ENCODE data around the gene CD86. TPM values are rescaled to one million over a fixed set of nuclear protein-coding genes. Genes with fewer than 3 reads are reported as not detected.
"Not testable (repeated sequence)": the region's sequence is repeated elsewhere in the genome, so short reads cannot be mapped to it uniquely, and the experiment has no call there.

Gene CD86
- polyA plus RNA-seq, 10 donors: 1.8 to 4.1 (median 2.8) TPM

DNA sequence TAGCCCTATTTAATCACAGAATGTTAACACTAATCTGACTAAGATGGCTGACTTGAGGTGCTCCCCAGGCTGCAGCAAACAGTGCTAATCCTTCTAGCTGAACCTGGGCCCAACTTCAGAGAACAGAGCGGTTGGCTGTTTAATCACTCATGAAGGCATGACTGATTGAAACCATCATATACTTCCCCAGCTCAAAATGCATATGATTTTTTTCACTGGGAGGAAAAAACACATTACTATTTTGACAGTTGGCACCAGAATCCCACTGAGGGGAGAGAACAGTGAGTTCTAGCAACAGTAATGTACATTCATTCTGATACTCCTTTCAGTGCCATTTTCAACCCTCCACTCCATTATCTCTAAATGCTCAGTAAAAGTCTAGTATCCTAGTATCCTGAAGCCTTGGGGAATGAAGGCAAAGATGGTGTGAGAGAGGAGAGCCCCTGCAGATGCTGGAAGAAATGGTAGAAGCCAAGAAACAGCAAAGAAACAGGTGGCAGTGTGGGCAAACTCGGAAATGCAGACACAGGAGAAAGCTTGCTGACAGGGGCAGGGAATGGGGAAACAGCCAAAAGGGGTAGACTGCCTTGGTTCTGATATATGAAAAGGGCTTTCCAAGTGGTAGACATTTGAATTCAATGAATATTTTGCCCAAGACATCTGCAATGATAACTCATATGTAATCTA is 93.9 kb downstream of the CD86 start:
- no peak for DNase-seq

DNA sequence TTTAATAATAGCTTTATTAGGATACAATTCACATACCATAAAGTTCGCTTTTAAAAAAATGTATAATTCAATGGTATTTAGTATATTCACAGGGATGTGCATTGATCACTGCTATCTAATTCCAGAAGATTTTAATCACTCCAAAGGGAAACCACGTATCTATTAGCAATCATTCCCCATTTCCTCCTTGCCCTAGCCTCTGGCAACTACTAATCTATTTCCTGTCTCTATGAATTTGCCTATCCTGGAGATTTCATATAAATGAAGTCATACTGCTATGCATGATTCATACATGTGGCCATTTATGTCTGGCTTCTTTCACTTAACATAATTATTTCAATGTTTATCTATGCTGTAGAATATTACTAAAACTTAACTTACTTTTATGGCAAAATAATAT is 96.3 kb downstream of the CD86 start:
- no peak for DNase-seq

DNA sequence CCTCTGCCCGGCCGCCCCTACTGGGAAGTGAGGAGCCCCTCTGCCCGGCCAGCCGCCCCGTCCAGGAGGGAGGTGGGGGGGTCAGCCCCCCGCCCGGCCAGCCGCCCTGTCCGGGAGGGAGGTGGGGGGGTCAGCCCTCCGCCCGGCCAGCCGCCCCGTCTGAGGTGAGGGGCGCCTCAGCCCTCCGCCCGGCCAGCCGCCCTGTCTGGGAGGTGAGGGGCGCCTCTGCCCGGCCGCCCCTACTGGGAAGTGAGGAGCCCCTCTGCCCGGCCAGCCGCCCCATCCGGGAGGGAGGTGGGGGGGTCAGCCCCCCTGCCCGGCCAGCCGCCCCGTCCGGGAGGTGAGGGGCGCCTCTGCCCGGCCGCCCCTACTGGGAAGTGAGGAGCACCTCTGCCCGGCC is 109.8 kb downstream of the CD86 start:
- not testable (repeated sequence) for DNase-seq

DNA sequence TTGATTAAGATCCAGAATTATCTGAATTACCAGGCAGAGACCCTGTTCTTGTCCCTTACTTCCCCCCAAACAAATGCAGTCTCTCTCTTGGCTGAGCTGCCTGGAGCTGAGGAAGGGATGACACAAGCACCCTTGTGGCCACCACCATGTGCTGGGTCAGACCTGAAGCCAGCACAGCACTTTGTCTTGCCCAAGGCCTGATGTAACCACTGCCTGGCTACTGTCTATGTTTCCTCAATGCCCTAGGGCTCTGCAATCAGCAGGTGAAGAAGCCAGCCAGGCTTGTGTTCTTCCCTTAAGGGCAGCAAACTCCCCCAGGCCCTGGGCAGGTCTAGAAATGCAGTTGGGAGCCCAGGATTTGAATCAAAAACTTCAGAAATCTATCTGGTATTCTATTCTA is 112.5 kb downstream of the CD86 start:
- DNase-seq: no peak

DNA sequence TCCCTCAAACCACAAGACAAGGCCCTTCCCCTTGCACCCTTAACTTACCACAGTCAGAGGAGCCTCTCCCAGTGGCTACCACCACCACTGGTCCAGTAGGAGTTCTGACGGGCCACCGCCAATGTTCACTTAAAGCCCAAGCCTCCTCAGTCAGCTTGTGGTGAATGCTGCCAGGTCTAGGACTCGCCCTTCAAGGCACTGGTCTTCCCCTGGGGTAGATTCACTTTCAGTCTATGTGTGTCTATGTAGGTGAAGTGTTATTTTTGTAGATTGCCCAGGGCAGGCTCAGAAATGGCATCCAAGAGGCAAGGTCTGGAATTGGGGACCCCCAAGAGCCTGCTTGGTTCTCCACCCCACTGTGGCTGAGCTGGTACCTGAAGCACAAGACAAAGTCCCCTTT is 112.9 kb downstream of the CD86 start:
- DNase-seq: no peak

DNA sequence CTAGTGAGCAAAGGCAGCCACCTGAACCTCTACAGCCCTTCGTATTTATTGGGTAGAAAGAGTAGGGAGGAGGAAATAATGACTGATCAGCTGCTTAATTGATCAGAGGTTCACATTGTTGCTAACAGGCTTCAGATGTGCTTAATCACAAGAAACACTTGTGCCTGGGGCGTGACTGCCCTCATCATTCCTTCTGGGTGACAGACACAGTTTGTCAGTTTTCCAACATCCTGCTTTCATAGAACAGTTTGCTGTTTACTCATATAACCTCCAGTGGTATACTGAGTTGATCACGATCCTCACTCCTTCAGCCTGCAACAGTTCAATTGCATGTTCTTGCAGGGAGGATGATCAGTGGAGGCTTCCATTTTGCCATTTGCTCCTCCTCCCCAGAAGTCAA is 114.7 kb downstream of the CD86 start:
- no peak for DNase-seq

Other genes starting within 250 kb of the CD86 start
- gene IQCB1, start 220.3 kb upstream of the CD86 start, polyA plus RNA-seq (ENCODE audit: insufficient read length in 10 of 10): 10 to 100 TPM; 14.0 to 29.7 (median 19.5) TPM
- gene EAF2, start 220.2 kb upstream of the CD86 start, polyA plus RNA-seq (ENCODE audit: insufficient read length in 10 of 10): 1 to 10 TPM; 5.6 to 9.3 (median 7.1) TPM
- 10 to 100 TPM; 14.0 to 71.2 (median 42.1) TPM for gene SLC15A2, start 161.0 kb upstream of the CD86 start, polyA plus RNA-seq (ENCODE audit: insufficient read length in 10 of 10)
- under 1 TPM; 0.15 to 0.41 (median 0.27) TPM for gene ILDR1, start 33.1 kb upstream of the CD86 start, polyA plus RNA-seq (ENCODE audit: insufficient read length in 10 of 10)
- under 1 TPM in 4 of 10 donors, not detected in 6; 0.03 to 0.05 (median 0.03) TPM for gene CASR, start 128.3 kb downstream of the CD86 start, polyA plus RNA-seq (ENCODE audit: insufficient read length in 10 of 10)

Measured in muscle of back (tissue), 11 donors.